Measurements from ENCODE around the gene KCNK2. TPM values are rescaled to one million over a fixed set of nuclear protein-coding genes. Genes with fewer than 3 reads are reported as not detected.

KCNK2 gene
- total RNA-seq, 4 donors from 2014 or later, result 1.4 to 8.2 (median 5.2) TPM

DNA sequence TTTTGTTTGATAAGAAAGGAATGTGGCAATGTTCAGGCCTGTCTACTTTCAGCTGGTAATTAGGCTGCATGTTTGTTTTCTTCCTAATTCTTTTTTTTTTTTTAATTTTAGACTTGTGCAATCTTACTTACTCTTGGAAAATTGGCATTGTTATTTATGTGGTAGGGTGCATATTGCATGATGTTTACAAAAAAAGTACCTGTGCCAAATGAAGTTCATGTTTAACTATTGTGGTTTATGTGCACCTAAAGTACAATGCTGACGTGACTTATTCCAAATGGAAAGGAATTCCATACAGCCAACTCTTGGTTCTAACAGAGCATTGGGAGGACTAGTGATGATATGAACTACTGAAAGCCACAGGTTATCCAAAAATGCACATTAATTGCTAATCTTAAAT lies 51.0 kb downstream of the KCNK2 start:
- H3K27me3 ChIP-seq, result no peaks in the 10 kb centered on the region
- H3K4me3 ChIP-seq, result no peak overlapping the region
- 58% methylated on average over 1 of the region's 1 CpG for WGBS
- no peak for DNase-seq (ENCODE audit: low spot score in 2 of 2)
- no peaks in the 10 kb centered on the region for H3K36me3 ChIP-seq
- no peaks in the 10 kb centered on the region for H3K4me1 ChIP-seq
- H3K27ac ChIP-seq, result no peak overlapping the region
- TF ChIP-seq POLR2AphosphoS5 (IDR thresholded peaks at IDR 0.05) (no peak), EP300 (IDR thresholded peaks at IDR 0.05) (no peak), POLR2A (IDR thresholded peaks at IDR 0.05) (no peak)
- TF ChIP-seq, protein P1, sequence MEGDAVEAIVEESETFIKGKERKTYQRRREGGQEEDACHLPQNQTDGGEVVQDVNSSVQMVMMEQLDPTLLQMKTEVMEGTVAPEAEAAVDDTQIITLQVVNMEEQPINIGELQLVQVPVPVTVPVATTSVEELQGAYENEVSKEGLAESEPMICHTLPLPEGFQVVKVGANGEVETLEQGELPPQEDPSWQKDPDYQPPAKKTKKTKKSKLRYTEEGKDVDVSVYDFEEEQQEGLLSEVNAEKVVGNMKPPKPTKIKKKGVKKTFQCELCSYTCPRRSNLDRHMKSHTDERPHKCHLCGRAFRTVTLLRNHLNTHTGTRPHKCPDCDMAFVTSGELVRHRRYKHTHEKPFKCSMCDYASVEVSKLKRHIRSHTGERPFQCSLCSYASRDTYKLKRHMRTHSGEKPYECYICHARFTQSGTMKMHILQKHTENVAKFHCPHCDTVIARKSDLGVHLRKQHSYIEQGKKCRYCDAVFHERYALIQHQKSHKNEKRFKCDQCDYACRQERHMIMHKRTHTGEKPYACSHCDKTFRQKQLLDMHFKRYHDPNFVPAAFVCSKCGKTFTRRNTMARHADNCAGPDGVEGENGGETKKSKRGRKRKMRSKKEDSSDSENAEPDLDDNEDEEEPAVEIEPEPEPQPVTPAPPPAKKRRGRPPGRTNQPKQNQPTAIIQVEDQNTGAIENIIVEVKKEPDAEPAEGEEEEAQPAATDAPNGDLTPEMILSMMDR (IDR thresholded peaks at IDR 0.05), result no peak
- no peaks in the 10 kb centered on the region for H3K9me3 ChIP-seq

DNA sequence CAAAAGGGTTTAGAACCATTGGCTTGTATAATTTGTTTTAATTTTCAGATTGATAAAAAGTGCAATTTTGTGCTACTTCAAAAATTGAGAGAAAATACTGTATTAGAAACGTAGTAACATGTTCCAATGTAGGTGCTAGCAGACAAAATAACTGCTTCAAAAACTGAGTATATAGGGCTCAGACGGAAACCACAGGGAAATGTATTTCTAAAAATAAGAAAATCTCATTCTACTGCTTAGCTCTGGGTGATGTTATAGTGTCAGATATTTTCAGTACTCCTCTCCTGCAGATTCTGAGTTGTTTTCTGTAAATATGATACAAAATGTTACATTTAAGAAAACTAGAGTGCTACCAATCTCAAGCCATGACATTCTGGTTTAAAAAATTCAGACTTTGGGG lies 55.4 kb downstream of the KCNK2 start:
- H3K9me3 ChIP-seq, result no peaks in the 10 kb centered on the region
- no peak for DNase-seq (ENCODE audit: low spot score in 2 of 2)
- no peaks in the 10 kb centered on the region for H3K4me1 ChIP-seq
- no peak overlapping the region for H3K4me3 ChIP-seq
- no peaks in the 10 kb centered on the region for H3K36me3 ChIP-seq
- 67% methylated on average over 2 of the region's 2 CpGs for WGBS
- no peaks in the 10 kb centered on the region for H3K27me3 ChIP-seq
- H3K27ac ChIP-seq, result no peak overlapping the region
- TF ChIP-seq EP300 (IDR thresholded peaks at IDR 0.05) (no peak), POLR2AphosphoS5 (IDR thresholded peaks at IDR 0.05) (no peak), POLR2A (IDR thresholded peaks at IDR 0.05) (no peak)
- TF ChIP-seq, protein P1 (IDR thresholded peaks at IDR 0.05), result no peak

DNA sequence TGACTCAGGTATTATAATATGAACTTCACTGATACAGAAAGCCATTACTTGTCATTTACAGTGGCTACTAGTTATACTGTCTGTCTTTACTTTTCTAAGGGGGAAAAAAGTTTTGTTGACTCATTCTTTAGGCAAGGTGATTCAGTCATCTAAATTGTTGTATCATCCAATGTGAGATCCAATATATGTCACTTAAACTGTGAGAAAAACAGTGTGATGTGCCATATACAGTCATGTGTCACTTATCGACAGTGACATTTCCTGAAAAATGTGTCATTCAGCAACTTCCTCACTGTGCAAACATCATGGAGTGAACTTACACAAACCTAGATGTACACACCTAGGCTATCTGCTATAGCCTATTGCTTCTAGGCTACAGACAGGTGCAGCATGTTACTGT lies 57.6 kb downstream of the KCNK2 start:
- no peak overlapping the region for H3K27ac ChIP-seq
- no peaks in the 10 kb centered on the region for H3K36me3 ChIP-seq
- no peaks in the 10 kb centered on the region for H3K4me1 ChIP-seq
- H3K9me3 ChIP-seq, result no peaks in the 10 kb centered on the region
- TF ChIP-seq POLR2AphosphoS5 (IDR thresholded peaks at IDR 0.05) (no peak), EP300 (IDR thresholded peaks at IDR 0.05) (no peak), POLR2A (IDR thresholded peaks at IDR 0.05) (no peak)
- TF ChIP-seq, protein P1 (IDR thresholded peaks at IDR 0.05), result no peak
- no peak for DNase-seq (ENCODE audit: low spot score in 2 of 2)
- WGBS, result 95% methylated on average over 1 of the region's 1 CpG
- H3K4me3 ChIP-seq, result no peak overlapping the region
- no peaks in the 10 kb centered on the region for H3K27me3 ChIP-seq

DNA sequence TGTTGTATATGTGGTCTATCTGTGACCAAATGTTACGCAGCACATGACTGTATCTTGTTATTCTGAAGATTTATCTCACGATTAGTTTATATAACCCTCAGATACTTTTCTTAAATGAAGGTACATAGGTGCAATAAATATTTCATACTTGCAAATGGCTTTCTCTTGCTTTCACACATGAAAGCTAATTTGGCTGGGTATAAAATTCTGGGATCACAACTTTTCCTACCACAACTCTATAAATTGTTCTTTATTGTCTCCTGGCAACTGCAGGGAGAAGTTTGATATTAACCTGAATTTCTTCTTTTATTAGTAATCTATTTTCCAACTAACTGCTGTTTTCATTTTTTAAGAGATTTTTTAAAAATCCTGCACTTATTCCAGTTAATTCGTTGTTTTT lies 58.9 kb downstream of the KCNK2 start:
- Histone ChIP-seq H3K4me3 (no peak overlapping the region), H3K27me3 (no peaks in the 10 kb centered on the region), H3K9me3 (no peaks in the 10 kb centered on the region), H3K4me1 (no peaks in the 10 kb centered on the region), H3K27ac (no peak overlapping the region), H3K36me3 (no peaks in the 10 kb centered on the region)
- TF ChIP-seq POLR2AphosphoS5 (IDR thresholded peaks at IDR 0.05) (no peak), EP300 (IDR thresholded peaks at IDR 0.05) (no peak), POLR2A (IDR thresholded peaks at IDR 0.05) (no peak)
- no peak for DNase-seq (ENCODE audit: low spot score in 2 of 2)
- WGBS, result 95% methylated on average over 3 of the region's 3 CpGs

DNA sequence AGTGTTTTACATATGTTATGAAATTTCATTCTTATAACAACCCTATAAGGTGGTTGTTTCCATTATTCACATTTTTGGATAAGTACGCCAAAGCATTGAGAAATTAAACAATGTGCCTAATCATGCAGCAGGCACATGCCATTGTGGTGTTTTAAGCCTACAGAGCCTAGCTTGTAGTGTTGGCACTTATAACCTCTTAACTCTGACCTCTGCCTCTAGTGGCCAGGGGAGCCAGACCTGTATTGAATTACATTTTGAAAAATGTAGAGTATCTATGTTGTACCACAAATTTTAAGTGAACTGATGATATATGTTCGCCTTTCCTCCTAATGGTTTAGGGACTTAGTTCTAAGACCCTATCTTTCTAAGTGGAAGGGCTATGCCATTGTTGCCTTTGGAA lies 61.0 kb downstream of the KCNK2 start:
- TF ChIP-seq, protein P1 (IDR thresholded peaks at IDR 0.05), result no peak
- TF ChIP-seq EP300 (IDR thresholded peaks at IDR 0.05) (no peak), POLR2AphosphoS5 (IDR thresholded peaks at IDR 0.05) (no peak), POLR2A (IDR thresholded peaks at IDR 0.05) (no peak)
- no peak for DNase-seq (ENCODE audit: low spot score in 2 of 2)
- H3K9me3 ChIP-seq, result no peaks in the 10 kb centered on the region
- WGBS, result 94% methylated on average over 2 of the region's 2 CpGs
- no peaks in the 10 kb centered on the region for H3K36me3 ChIP-seq
- H3K27me3 ChIP-seq, result no peaks in the 10 kb centered on the region
- H3K4me3 ChIP-seq, result no peak overlapping the region
- H3K27ac ChIP-seq, result no peak overlapping the region
- H3K4me1 ChIP-seq, result no peaks in the 10 kb centered on the region

Data from suprapubic skin (tissue), 4 donors.